Choroid plexus epithelial cell (primary cell): Measurements from ENCODE around the gene CELA2B.

Source experiments
- DNase-seq: peaks from one replicate; pipeline ENCODE4 v3.0.0-alpha.2; 2010; ENCODE audit warnings: low read depth
- H3K4me3 ChIP-seq: 2 replicates; pipeline ENCODE4 v1.5.1; 2011; ENCODE audit warnings: low read depth, mild to moderate bottlenecking, control low read depth, low read length, moderate library complexity
- CTCF ChIP-seq: conservative IDR thresholded peaks from 2 replicates; pipeline ENCODE4 v1.5.1; 2011; ENCODE audit warnings: low read depth, mild to moderate bottlenecking, control low read depth, inconsistent platforms, low read length, moderate library complexity

The CELA2B gene

GRCh38 chr1:15445390-15446122 is 30.3 kb upstream of the CELA2B start:
- no peak overlapping the region for H3K4me3 ChIP-seq
- DNase-seq = no peak
- TF ChIP-seq CTCF = no peak

GRCh38 chr1:15446212-15446611 is 29.7 kb upstream of the CELA2B start:
- no peak overlapping the region for H3K4me3 ChIP-seq
- no peak for DNase-seq
- no peak for TF ChIP-seq CTCF

- TF ChIP-seq CTCF = no peak
- no peak for DNase-seq
- H3K4me3 ChIP-seq = no peak overlapping the region
Observed at GRCh38 chr1:15448877-15449462, 26.9 kb upstream of the CELA2B start.

- no peak overlapping the region for H3K4me3 ChIP-seq
- no peak for TF ChIP-seq CTCF
- DNase-seq = no peak
Observed at GRCh38 chr1:15449567-15449966, 26.3 kb upstream of the CELA2B start.

- H3K4me3 ChIP-seq = no peak overlapping the region
- no peak for TF ChIP-seq CTCF
- no peak for DNase-seq
Observed at GRCh38 chr1:15451014-15451722, 24.7 kb upstream of the CELA2B start.

- TF ChIP-seq CTCF = no peak
- H3K4me3 ChIP-seq = no peak overlapping the region
- no peak for DNase-seq
Observed at GRCh38 chr1:15452216-15452615, 23.7 kb upstream of the CELA2B start.
